Gastroesophageal sphincter (tissue), 3 donors: ENCODE measurements around the gene CARD11.

Experiments
- CTCF ChIP-seq, 4 experiments: fragments of 200-600 bp in 2 of 4; fragments of 450-650 bp in 2 of 4; sonication (generic) in 1 of 4; IDR thresholded peaks; one replicate each; pipeline ENCODE4 v1.5.1; 2017 to 2019; ENCODE audit warnings: antibody characterized with exemption in 4 of 4, mild to moderate bottlenecking in 2 of 4, moderate library complexity in 2 of 4
- EP300 ChIP-seq: sonication (generic); formaldehyde crosslinking; IDR thresholded peaks from one replicate; pipeline ENCODE4 v1.6.1; 2017; ENCODE audit warnings: antibody characterized with exemption, mild to moderate bottlenecking
- POLR2A ChIP-seq, 2 donors: fragments of 450-650 bp; IDR thresholded peaks; one replicate each; pipeline ENCODE4 v1.6.1; 2017; ENCODE audit warnings: antibody characterized with exemption in 2 of 2, mild to moderate bottlenecking in 2 of 2, moderate library complexity in 1 of 2
- POLR2AphosphoS5 ChIP-seq: sonication (generic); formaldehyde crosslinking; IDR thresholded peaks from one replicate; pipeline ENCODE4 v1.6.1; 2017; ENCODE audit warnings: antibody characterized with exemption

DNA sequence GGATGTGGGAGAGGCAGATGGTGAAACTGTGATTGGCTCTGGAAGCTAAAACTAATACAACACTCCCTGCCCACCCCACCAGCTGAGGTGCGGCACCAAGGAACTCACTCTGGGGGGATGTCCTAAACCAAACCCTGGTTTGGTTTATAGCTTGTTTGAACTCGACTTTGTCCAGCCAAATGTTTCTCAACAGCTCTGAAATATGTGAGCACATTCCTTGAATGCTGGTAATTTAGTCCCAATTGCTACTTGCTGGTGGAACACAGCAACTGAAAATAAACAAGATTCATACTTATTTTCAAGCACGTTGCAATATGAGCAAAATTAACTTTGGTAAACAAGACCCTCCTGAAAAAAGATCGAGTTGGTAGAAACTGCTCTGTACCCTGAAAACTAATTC is 39.7 kb upstream of the CARD11 start:
- TF ChIP-seq POLR2AphosphoS5 (no peak), POLR2A (IDR thresholded peaks at IDR 0.05) (no peak), EP300 (no peak), CTCF (IDR thresholded peaks at IDR 0.05) (no peak)
